H9 (cell line): ENCODE data around the gene TOM1L2. TPM values are rescaled to one million over a fixed set of nuclear protein-coding genes. Genes with fewer than 3 reads are reported as not detected.
A peak's percentile ranks its signal among the peaks of the same experiment; 100 is the strongest.

Source experiments
- DNase-seq: peaks from one replicate; pipeline ENCODE4 v3.0.0-alpha.2; 2017
- H2AFZ ChIP-seq: one replicate; pipeline ENCODE4 v1.6.1; 2013; ENCODE audit warnings: mild to moderate bottlenecking, low read length, control low read depth, moderate library complexity
- H2AK5ac ChIP-seq: 2 replicates; pipeline ENCODE4 v1.6.1; 2013; ENCODE audit warnings: low read length, control low read depth, mixed read lengths; ENCODE audit not compliant: insufficient read length
- H2BK120ac ChIP-seq: one replicate; pipeline ENCODE4 v1.6.1; 2013; ENCODE audit warnings: low read depth, mild to moderate bottlenecking, low read length, control low read depth, inconsistent platforms; ENCODE audit not compliant: poor library complexity, severe bottlenecking
- H2BK12ac ChIP-seq: 2 replicates; pipeline ENCODE4 v1.6.1; 2013; ENCODE audit warnings: low read length, control low read depth, mixed read lengths, low read depth; ENCODE audit not compliant: insufficient read length
- H2BK15ac ChIP-seq: 2 replicates; pipeline ENCODE4 v1.6.1; 2013; ENCODE audit warnings: low read depth, low read length, control low read depth
- H2BK20ac ChIP-seq: one replicate; pipeline ENCODE4 v1.6.1; 2013; ENCODE audit warnings: low read depth, mild to moderate bottlenecking, low read length, control low read depth, inconsistent platforms; ENCODE audit not compliant: poor library complexity, severe bottlenecking
- H2BK5ac ChIP-seq: 2 replicates; pipeline ENCODE4 v1.6.1; 2013; ENCODE audit warnings: low read length, control low read depth, mixed read lengths; ENCODE audit not compliant: insufficient read length
- H3K14ac ChIP-seq: 2 replicates; pipeline ENCODE4 v1.6.1; 2013; ENCODE audit warnings: low read length, control low read depth; ENCODE audit not compliant: insufficient read depth
- H3K18ac ChIP-seq: 2 replicates; pipeline ENCODE4 v1.6.1; 2013; ENCODE audit warnings: low read depth, mild to moderate bottlenecking, mixed read lengths, low read length, control low read depth; ENCODE audit not compliant: insufficient read length
- H3K23ac ChIP-seq: 2 replicates; pipeline ENCODE4 v1.6.1; 2013; ENCODE audit warnings: low read length, control low read depth, mixed read lengths, low read depth; ENCODE audit not compliant: insufficient read length
- H3K23me2 ChIP-seq: 2 replicates; pipeline ENCODE4 v1.6.1; 2013; ENCODE audit warnings: low read depth, mild to moderate bottlenecking, mixed read lengths, low read length, control low read depth; ENCODE audit not compliant: insufficient read length, poor library complexity, severe bottlenecking
- H3K27ac ChIP-seq: 2 replicates; pipeline ENCODE4 v1.5.1; 2013; ENCODE audit warnings: low read length, control low read depth, mixed read lengths, low read depth; ENCODE audit not compliant: insufficient read length
- H3K27me3 ChIP-seq: 2 replicates; pipeline ENCODE4 v1.6.1; 2013; ENCODE audit warnings: low read length, control low read depth, inconsistent platforms; ENCODE audit not compliant: insufficient read depth
- H3K4ac ChIP-seq: 2 replicates; pipeline ENCODE4 v1.6.1; 2013; ENCODE audit warnings: low read depth, mild to moderate bottlenecking, control low read depth, inconsistent platforms, low read length, moderate library complexity
- H3K4me1 ChIP-seq: 2 replicates; pipeline ENCODE4 v1.6.1; 2013; ENCODE audit warnings: low read length, control low read depth, inconsistent platforms; ENCODE audit not compliant: insufficient read depth
- H3K4me2 ChIP-seq: 2 replicates; pipeline ENCODE4 v1.6.1; 2013; ENCODE audit warnings: low read length, control low read depth, mixed read lengths; ENCODE audit not compliant: insufficient read length, insufficient read depth
- H3K56ac ChIP-seq: 2 replicates; pipeline ENCODE4 v1.6.1; 2013; ENCODE audit warnings: low read depth, mild to moderate bottlenecking, mixed read lengths, low read length, control low read depth; ENCODE audit not compliant: insufficient read length
- H3K79me1 ChIP-seq: 2 replicates; pipeline ENCODE4 v1.6.1; 2013; ENCODE audit warnings: low read depth, mild to moderate bottlenecking, moderate library complexity, low read length, control low read depth, inconsistent platforms; ENCODE audit not compliant: insufficient read depth, poor library complexity, severe bottlenecking
- H3K79me2 ChIP-seq: 2 replicates; pipeline ENCODE4 v1.6.1; 2013; ENCODE audit warnings: low read length, control low read depth, inconsistent platforms; ENCODE audit not compliant: insufficient read depth
- H3K9ac ChIP-seq: 2 replicates; pipeline ENCODE4 v1.6.1; 2013; ENCODE audit warnings: low read length, control low read depth, mixed read lengths; ENCODE audit not compliant: insufficient read length; ENCODE audit errors: extremely low read depth
- H3K9me3 ChIP-seq: one replicate; pipeline ENCODE4 v1.6.1; 2013; ENCODE audit warnings: low read depth, low read length, inconsistent platforms; ENCODE audit not compliant: control insufficient read depth
- H3T11ph ChIP-seq: one replicate; pipeline ENCODE4 v1.6.1; 2013; ENCODE audit warnings: mild to moderate bottlenecking, low read length, control low read depth, inconsistent platforms
- H4K20me1 ChIP-seq: one replicate; pipeline ENCODE4 v1.6.1; 2013; ENCODE audit not compliant: control insufficient read depth, insufficient read length, insufficient read depth
- H4K5ac ChIP-seq: 2 replicates; pipeline ENCODE4 v1.6.1; 2013; ENCODE audit warnings: low read depth, mild to moderate bottlenecking, mixed read lengths, low read length, control low read depth; ENCODE audit not compliant: insufficient read length
- H4K8ac ChIP-seq: replicated peaks from 2 replicates; pipeline ENCODE4 v1.6.1; 2013; ENCODE audit warnings: low read length, control low read depth, mixed read lengths, low read depth; ENCODE audit not compliant: insufficient read length
- H4K91ac ChIP-seq: 2 replicates; pipeline ENCODE4 v1.6.1; 2013; ENCODE audit warnings: low read depth, mild to moderate bottlenecking, moderate library complexity, mixed read lengths, low read length, control low read depth; ENCODE audit not compliant: insufficient read length
- H3K27ac Mint-ChIP-seq, 3 experiments: 2 replicates in 2 of 3; 3 replicates in 1 of 3; pipeline ENCODE4 v1.8.0; 2020 to 2021; ENCODE audit warnings: mixed read lengths in 3 of 3, mild to moderate bottlenecking in 1 of 3, moderate library complexity in 1 of 3
- H3K27me3 Mint-ChIP-seq: 2 replicates; pipeline ENCODE4 v1.8.0; 2021; ENCODE audit warnings: low read depth, mild to moderate bottlenecking, moderate library complexity, mixed read lengths
- H3K36me3 Mint-ChIP-seq, 3 experiments: 2 replicates in 2 of 3; 3 replicates in 1 of 3; pipeline ENCODE4 v1.8.0; 2020 to 2021; ENCODE audit warnings: low read depth in 3 of 3, mixed read lengths in 3 of 3; ENCODE audit not compliant: insufficient read depth in 1 of 3
- H3K4me1 Mint-ChIP-seq, 2 experiments: 2 replicates each; pipeline ENCODE4 v1.8.0; 2020; ENCODE audit warnings: mixed read lengths in 2 of 2
- H3K4me3 Mint-ChIP-seq, 2 experiments: 2 replicates in 1 of 2; 3 replicates in 1 of 2; pipeline ENCODE4 v1.8.0; 2020 to 2021; ENCODE audit warnings: mild to moderate bottlenecking in 2 of 2, mixed read lengths in 2 of 2, moderate library complexity in 1 of 2
- H3K9me3 Mint-ChIP-seq, 2 experiments: 2 replicates in 1 of 2; 3 replicates in 1 of 2; pipeline ENCODE4 v1.8.0; 2020; ENCODE audit warnings: mild to moderate bottlenecking in 2 of 2, mixed read lengths in 2 of 2, moderate library complexity in 1 of 2
- CTCF ChIP-seq: fragments of 200-600 bp; sonication (generic); conservative IDR thresholded peaks from 3 replicates; pipeline ENCODE4 v1.8.0; 2021; ENCODE audit warnings: antibody characterized with exemption, mild to moderate bottlenecking
- WGBS: extraction: QIAGEN DNeasy Blood & Tissue Kit; methylation state at CpG from one replicate; pipeline ENCODE4 v1.1.7; 2013; ENCODE audit warnings: missing lambda C conversion rate, low lambda C conversion rate, mixed read lengths; ENCODE audit not compliant: insufficient read length; ENCODE audit errors: extremely low coverage; 5-methylcytosine and 5-hydroxymethylcytosine counted together
- total RNA-seq: library from RNA; stranded (reverse); gene quantifications from 2 replicates; pipeline ENCODE4 v1.2.1, GENCODE V29; 2021

TOM1L2 gene
- total RNA-seq, 1 experiment from 2014 or later: 4.6 TPM

- Histone ChIP-seq H3K27me3 (no peaks in the 10 kb centered on the region), H2BK12ac (no peak overlapping the region), H2BK15ac (no peak overlapping the region), H3K9me3 (no peaks in the 10 kb centered on the region), H3K23ac (no peak overlapping the region), H3K4me1 (peaks cover 10% of the 10 kb centered on the region), H3T11ph (no peak overlapping the region), H3K14ac (no peak overlapping the region), H3K18ac (no peak overlapping the region), H2BK20ac (no peak overlapping the region), H3K4ac (no peak overlapping the region), H3K9ac (no peak overlapping the region), H3K56ac (no peak overlapping the region), H2BK5ac (no peak overlapping the region), H2AK5ac (no peak overlapping the region), H3K4me2 (no peak overlapping the region), H2AFZ (no peak overlapping the region), H4K91ac (no peak overlapping the region), H3K79me1 (peaks cover 13% of the 10 kb centered on the region), H3K23me2 (peaks cover 9% of the 10 kb centered on the region), H3K27ac (no peak overlapping the region), H4K5ac (no peak overlapping the region), H4K20me1 (peaks cover 2% of the 10 kb centered on the region), H4K8ac (no peak overlapping the region), H2BK120ac (no peak overlapping the region), H3K79me2 (peaks cover 6% of the 10 kb centered on the region; the same call in 1 of the 2 replicates)
- Mint-ChIP-seq H3K36me3 (peaks cover 25 to 56% (median 49%) of the 10 kb centered on the region in 3 experiments), H3K27me3 (no peaks in the 10 kb centered on the region), H3K4me3 (no peak overlapping the region), H3K27ac (peak overlapping the region in 2 of 3 experiments; percentile 62 to 84; a peak in 2 of 7 replicates), H3K9me3 (no peaks in the 10 kb centered on the region), H3K4me1 (peaks cover 34 to 60% of the 10 kb centered on the region in 2 experiments)
- TF ChIP-seq CTCF: no peak
- no peak for DNase-seq
- no CpG with 5 or more reads among the region's 10 CpGs for WGBS
Measured at GRCh38 chr17:17820046-17820445, 152.2 kb downstream of the TOM1L2 start.
